Measurements from ENCODE around the gene SLC25A41.

The SLC25A41 gene

GRCh38 chr19:6393074-6393982 is 40.2 kb downstream of the SLC25A41 start, which contains the start of gene GTF2F1:
Gene GTF2F1 (minus strand): TSS chr19:6393164. CDS start chr19:6392995, 169 bp downstream.
- DNase-seq: peak; percentile 94
- Mint-ChIP-seq H3K27ac (peak within 1 kb of the TSS; percentile 94), H3K9me3 (no peaks in the 10 kb centered on the region), H3K27me3 (peaks cover 6% of the 10 kb centered on the region), H3K36me3 (peaks cover 22% of the 10 kb centered on the region), H3K4me1 (peaks cover 32% of the 10 kb centered on the region), H3K4me3 (peak within 1 kb of the TSS; percentile 96)
- CTCF ChIA-PET: interaction anchor here (1.2 to 1.3 kb wide), 2 partner anchors 33 to 112 kb away, joined by 3 read pairs; no protein-coding TSS in a partner anchor

- Mint-ChIP-seq H3K27ac (peak overlapping the region; percentile 94), H3K4me3 (peak overlapping the region; percentile 96), H3K27me3 (peaks cover 6% of the 10 kb centered on the region), H3K9me3 (no peaks in the 10 kb centered on the region), H3K4me1 (peaks cover 32% of the 10 kb centered on the region), H3K36me3 (peaks cover 31% of the 10 kb centered on the region)
- DNase-seq: no peak
- CTCF ChIA-PET: interaction anchor here (1.3 kb wide), 2 partner anchors 22 to 113 kb away, joined by 3 read pairs; no protein-coding TSS in a partner anchor
Measured at GRCh38 chr19:6392221-6393073, 41.1 kb downstream of the SLC25A41 start.

GRCh38 chr19:6387372-6387771 is 46.2 kb downstream of the SLC25A41 start:
- no peaks in the 10 kb centered on the region for H3K9me3 Mint-ChIP-seq
- H3K27ac Mint-ChIP-seq: no peak overlapping the region
- H3K27me3 Mint-ChIP-seq: no peaks in the 10 kb centered on the region
- peaks cover 53% of the 10 kb centered on the region for H3K36me3 Mint-ChIP-seq
- CTCF ChIA-PET: no interaction called here
- DNase-seq: no peak
- H3K4me3 Mint-ChIP-seq: no peak overlapping the region
- H3K4me1 Mint-ChIP-seq: peaks cover 14% of the 10 kb centered on the region

GRCh38 chr19:6384381-6384780 is 49.2 kb downstream of the SLC25A41 start:
- CTCF ChIA-PET: no interaction called here

GRCh38 chr19:6383188-6383587 is 50.4 kb downstream of the SLC25A41 start:
- CTCF ChIA-PET: no interaction called here
- Mint-ChIP-seq H3K27ac (no peak overlapping the region), H3K9me3 (no peaks in the 10 kb centered on the region), H3K4me1 (no peaks in the 10 kb centered on the region), H3K27me3 (no peaks in the 10 kb centered on the region), H3K36me3 (peaks cover 55% of the 10 kb centered on the region), H3K4me3 (no peak overlapping the region)
- DNase-seq: no peak

More at GRCh38 chr19:6384381-6384780, 49.2 kb downstream of the SLC25A41 start:
- H3K4me3 Mint-ChIP-seq: no peak overlapping the region
- H3K27ac Mint-ChIP-seq: no peak overlapping the region
- H3K4me1 Mint-ChIP-seq: no peaks in the 10 kb centered on the region
- H3K27me3 Mint-ChIP-seq: no peaks in the 10 kb centered on the region
- DNase-seq: no peak
- H3K36me3 Mint-ChIP-seq: peaks cover 58% of the 10 kb centered on the region
- H3K9me3 Mint-ChIP-seq: no peaks in the 10 kb centered on the region

GRCh38 chr19:6381030-6381750 is 52.4 kb downstream of the SLC25A41 start:
- no peak overlapping the region for H3K27ac Mint-ChIP-seq
- CTCF ChIA-PET: interaction anchor here (0.7 kb wide), 1 partner anchor 8 kb away, joined by 3 read pairs; no protein-coding TSS in a partner anchor
- DNase-seq: no peak

GRCh38 chr19:6379744-6380143 is 53.8 kb downstream of the SLC25A41 start:
- H3K27me3 Mint-ChIP-seq: no peaks in the 10 kb centered on the region
- no peaks in the 10 kb centered on the region for H3K9me3 Mint-ChIP-seq
- peaks cover 34% of the 10 kb centered on the region for H3K36me3 Mint-ChIP-seq
- CTCF ChIA-PET: no interaction called here
- no peaks in the 10 kb centered on the region for H3K4me1 Mint-ChIP-seq
- no peak for DNase-seq
- H3K4me3 Mint-ChIP-seq: no peak overlapping the region
- H3K27ac Mint-ChIP-seq: no peak overlapping the region

More at GRCh38 chr19:6381030-6381750, 52.4 kb downstream of the SLC25A41 start:
- no peak overlapping the region for H3K4me3 Mint-ChIP-seq
- H3K36me3 Mint-ChIP-seq: peaks cover 42% of the 10 kb centered on the region
- no peaks in the 10 kb centered on the region for H3K9me3 Mint-ChIP-seq
- no peaks in the 10 kb centered on the region for H3K27me3 Mint-ChIP-seq
- no peaks in the 10 kb centered on the region for H3K4me1 Mint-ChIP-seq

GRCh38 chr19:6378486-6378885 is 55.1 kb downstream of the SLC25A41 start:
- Mint-ChIP-seq H3K36me3 (peaks cover 33% of the 10 kb centered on the region), H3K4me1 (peaks cover 4% of the 10 kb centered on the region), H3K27me3 (no peaks in the 10 kb centered on the region), H3K9me3 (no peaks in the 10 kb centered on the region), H3K4me3 (no peak overlapping the region), H3K27ac (no peak overlapping the region)
- CTCF ChIA-PET: no interaction called here
- DNase-seq: no peak

- peaks cover 7% of the 10 kb centered on the region for H3K4me1 Mint-ChIP-seq
- no peak for DNase-seq
- no peaks in the 10 kb centered on the region for H3K9me3 Mint-ChIP-seq
- CTCF ChIA-PET: no interaction called here
- H3K4me3 Mint-ChIP-seq: no peak overlapping the region
- no peaks in the 10 kb centered on the region for H3K27me3 Mint-ChIP-seq
- peaks cover 28% of the 10 kb centered on the region for H3K36me3 Mint-ChIP-seq
- no peak overlapping the region for H3K27ac Mint-ChIP-seq
Measured at GRCh38 chr19:6378041-6378440, 55.5 kb downstream of the SLC25A41 start.

- H3K9me3 Mint-ChIP-seq: no peaks in the 10 kb centered on the region
Measured at GRCh38 chr19:6376512-6377190, 56.9 kb downstream of the SLC25A41 start.

More at GRCh38 chr19:6376512-6377190, 56.9 kb downstream of the SLC25A41 start:
- no peak overlapping the region for H3K27ac Mint-ChIP-seq
- CTCF ChIA-PET: no interaction called here
- peaks cover 12% of the 10 kb centered on the region for H3K4me1 Mint-ChIP-seq
- H3K27me3 Mint-ChIP-seq: no peaks in the 10 kb centered on the region
- peaks cover 22% of the 10 kb centered on the region for H3K36me3 Mint-ChIP-seq
- no peak for DNase-seq
- no peak overlapping the region for H3K4me3 Mint-ChIP-seq

Data from activated naive CD4-positive, alpha-beta T cell treated with anti-CD3 and anti-CD28 coated beads, Interleukin-2, amount 10 ng/mL, durations not matched to agents 7 days and 5 days (primary cell).